ENCODE results near the gene LSM7. TPM values are rescaled to one million over a fixed set of nuclear protein-coding genes. Genes with fewer than 3 reads are reported as not detected.

LSM7 gene
- 135 to 163 TPM (median 151 TPM) in 5 replicates for total RNA-seq (2022; extraction: Qiagen RNA extraction)

DNA sequence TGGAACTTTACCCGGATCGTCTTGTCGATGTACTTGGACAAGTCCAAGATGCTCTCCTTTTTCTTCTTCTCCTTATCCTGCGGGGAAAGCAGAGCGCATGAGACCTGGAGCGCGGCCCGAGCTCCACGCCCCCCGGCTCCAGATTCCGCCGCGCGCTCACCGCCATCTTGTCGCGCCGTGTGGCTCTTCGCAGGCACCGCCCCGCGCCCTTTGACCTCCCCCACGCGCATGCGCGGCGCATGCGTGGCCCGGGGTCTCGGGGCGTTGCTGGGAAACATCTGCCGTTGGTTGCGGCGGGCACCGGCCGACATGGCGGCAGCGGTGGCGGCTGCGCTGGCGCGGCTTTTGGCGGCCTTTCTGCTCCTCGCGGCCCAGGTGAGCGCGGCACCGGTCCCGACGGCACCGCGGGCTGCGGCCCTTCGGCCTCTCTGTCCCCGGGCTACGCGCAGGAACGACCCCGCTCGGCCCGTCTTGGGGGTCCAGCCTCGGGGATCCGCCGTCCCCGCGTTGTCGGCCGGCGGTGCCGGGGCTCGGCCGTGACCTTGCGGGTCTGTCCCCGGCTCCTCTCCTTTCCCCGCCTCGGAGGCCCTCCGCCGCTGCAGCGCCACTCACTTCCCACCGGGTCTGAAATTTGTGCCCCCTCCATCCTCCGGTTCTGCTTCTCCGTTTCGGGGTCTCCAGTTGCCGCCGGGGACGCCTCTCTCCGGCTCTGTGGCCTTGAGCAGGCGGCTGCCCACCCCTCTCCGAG lies at the start of gene LSM7, which contains the start of gene SPPL2B:
LSM7 (minus strand) TSS at position 186 of the 748 bp plus-strand sequence; CDS start at position 166, 20 bp downstream.
SPPL2B (plus strand) TSS at position 284 of the 748 bp plus-strand sequence; CDS start at position 310, 26 bp downstream.

DNA sequence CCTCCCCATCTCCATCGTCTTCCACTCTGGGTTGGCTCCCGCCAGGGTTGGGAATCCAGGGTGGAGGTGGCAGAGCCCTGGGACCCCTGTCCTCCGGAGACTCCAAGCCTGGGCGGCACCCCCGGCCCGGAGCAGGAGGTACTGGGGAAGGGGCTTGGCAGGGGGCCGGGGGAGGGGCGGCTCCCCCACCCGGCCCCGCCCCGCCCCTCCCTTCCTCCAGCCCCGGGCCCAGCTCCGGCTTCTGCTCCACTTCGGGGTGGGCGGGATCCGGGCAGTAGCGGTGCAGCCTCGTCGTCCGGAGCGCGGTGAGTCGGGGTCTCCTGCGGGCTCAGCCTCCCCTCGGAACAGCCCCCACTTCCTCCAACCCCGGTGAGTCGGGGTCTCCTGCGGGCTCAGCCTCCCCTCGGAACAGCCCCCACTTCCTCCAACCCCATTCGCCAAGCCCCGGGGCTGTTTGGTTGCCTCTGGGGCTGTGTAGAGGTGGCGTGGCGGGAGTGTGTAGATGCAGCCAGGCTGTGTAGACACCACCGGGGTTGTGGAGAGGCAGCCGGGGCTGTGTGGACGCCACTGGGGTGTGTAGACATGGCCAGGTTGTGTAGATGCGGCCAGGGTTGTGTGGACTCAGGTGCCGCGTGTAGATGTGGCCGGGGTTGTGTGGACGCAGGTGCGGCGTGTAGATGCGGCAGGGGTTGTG lies 31.8 kb upstream of the LSM7 start, which contains the start of gene TMPRSS9:
TMPRSS9 (plus strand) TSS at position 274 of the 694 bp plus-strand sequence. CDS start 29,521 bp downstream, outside the sequence.

DNA sequence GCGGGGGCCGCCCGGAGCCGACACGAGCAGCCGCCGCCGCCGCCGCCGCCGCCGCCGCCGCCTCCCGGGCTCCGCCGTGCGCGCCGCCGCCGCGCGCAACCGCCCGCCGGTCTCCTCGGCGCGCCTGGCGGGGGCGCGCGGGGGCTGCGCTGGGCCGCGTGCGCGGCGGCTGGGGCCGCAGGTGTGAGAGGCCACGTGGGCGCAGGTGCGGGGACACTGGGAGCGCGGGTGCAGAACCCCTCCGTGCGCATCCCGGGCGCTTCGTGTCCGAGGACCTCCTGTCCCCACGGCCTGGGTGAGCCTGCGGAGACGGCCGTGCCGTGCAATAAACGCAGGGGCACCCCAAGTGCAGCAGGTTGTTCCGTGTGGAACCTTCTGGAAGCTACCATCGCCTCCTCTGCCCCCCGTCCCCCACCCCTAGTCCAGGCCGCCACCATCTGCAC lies 20.3 kb downstream of the LSM7 start, which contains the start of gene LINGO3:
LINGO3 (minus strand) TSS at position 41 of the 443 bp plus-strand sequence. CDS start 16,378 bp downstream, outside the sequence.

DNA sequence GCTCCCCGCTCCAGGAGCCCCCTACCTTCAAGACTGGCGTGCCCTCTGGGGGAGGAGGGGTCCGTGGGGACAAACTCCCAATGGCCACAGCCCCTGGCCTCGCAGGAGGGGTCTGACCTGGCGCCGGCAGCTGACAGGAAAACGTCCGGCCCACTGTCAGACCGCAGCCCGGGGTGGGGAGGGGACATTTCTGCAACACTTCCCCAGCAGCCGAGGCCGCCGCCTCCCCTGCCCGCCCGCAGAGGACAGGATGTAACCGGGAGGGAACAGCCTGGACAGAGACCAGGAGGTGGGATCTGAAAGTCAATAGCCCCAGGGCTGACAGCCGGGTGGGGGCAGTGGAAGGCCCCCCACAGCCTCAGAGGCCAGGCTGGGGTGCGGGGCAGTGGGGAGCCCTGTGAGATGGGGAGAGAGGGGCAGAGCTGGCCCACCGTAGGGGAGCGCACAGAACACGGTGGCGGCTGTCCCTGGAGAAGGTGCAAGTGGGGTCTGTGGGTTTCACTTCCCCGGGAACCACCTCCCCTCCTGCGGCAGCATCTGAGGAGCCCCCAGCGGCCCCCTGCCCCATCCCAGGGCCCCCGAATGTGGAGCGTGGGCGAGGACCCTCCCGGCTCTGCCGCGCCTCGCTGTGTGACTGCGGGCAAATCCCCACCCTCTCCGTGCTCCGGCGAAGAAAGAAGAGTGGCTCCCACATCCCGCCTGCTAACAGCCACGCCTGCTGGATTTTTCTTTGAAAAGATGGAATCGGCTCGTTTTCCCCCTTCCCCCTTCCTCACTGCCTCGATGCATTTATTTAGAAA lies 46.1 kb downstream of the LSM7 start, which contains the start of gene PEAK3:
PEAK3 (minus strand) TSS at position 114 of the 800 bp plus-strand sequence. CDS start 1,244 bp downstream, outside the sequence.

Other genes starting within 250 kb of the LSM7 start
- gene MOB3A, start 232.3 kb downstream of the LSM7 start, total RNA-seq (2022; extraction: Qiagen RNA extraction), result 12.3 to 13.7 TPM (median 13.2 TPM) in 5 replicates
- gene IZUMO4, start 231.7 kb downstream of the LSM7 start, total RNA-seq (2022; extraction: Qiagen RNA extraction), result 0.32 to 1.0 TPM (median 0.87 TPM) in 5 replicates
- 63.7 to 80.4 TPM (median 76.8 TPM) in 5 replicates for gene AP3D1, start 177.0 kb downstream of the LSM7 start, total RNA-seq (2022; extraction: Qiagen RNA extraction)
- gene DOT1L, start 164.7 kb downstream of the LSM7 start, total RNA-seq (2022; extraction: Qiagen RNA extraction), result 10.7 to 18.7 TPM (median 18.0 TPM) in 5 replicates
- 39.1 to 60.0 TPM (median 59.1 TPM) in 5 replicates for gene PLEKHJ1, start 92.3 kb downstream of the LSM7 start, total RNA-seq (2022; extraction: Qiagen RNA extraction)
- 63.8 to 74.1 TPM (median 69.0 TPM) in 5 replicates for gene SF3A2, start 91.8 kb downstream of the LSM7 start, total RNA-seq (2022; extraction: Qiagen RNA extraction)
- 7.6 to 24.5 TPM (median 15.3 TPM) in 5 replicates for gene AMH, start 79.3 kb downstream of the LSM7 start, total RNA-seq (2022; extraction: Qiagen RNA extraction)
- 0.42 to 0.86 TPM (median 0.76 TPM) in 5 replicates for gene JSRP1, start 72.2 kb downstream of the LSM7 start, total RNA-seq (2022; extraction: Qiagen RNA extraction)
- gene PEAK3, start 46.4 kb downstream of the LSM7 start, total RNA-seq (2022; extraction: Qiagen RNA extraction), result 0.08 to 0.15 TPM (median 0.11 TPM) in 3 of 5 replicates, not detected in the others
- gene LINGO3, start 20.4 kb downstream of the LSM7 start, total RNA-seq (2022; extraction: Qiagen RNA extraction), result 0.07 TPM in 1 of 5 replicates, not detected in the others
- gene SPPL2B, start 98 bp upstream of the LSM7 start, total RNA-seq (2022; extraction: Qiagen RNA extraction), result 11.9 to 24.2 TPM (median 20.8 TPM) in 5 replicates
- gene TMPRSS9, start 31.7 kb upstream of the LSM7 start, total RNA-seq (2022; extraction: Qiagen RNA extraction), result 0.04 to 0.08 TPM (median 0.05 TPM) in 3 of 5 replicates, not detected in the others
- 61.4 to 135 TPM (median 123 TPM) in 5 replicates for gene TIMM13, start 99.0 kb upstream of the LSM7 start, total RNA-seq (2022; extraction: Qiagen RNA extraction)
- gene LMNB2, start 128.4 kb upstream of the LSM7 start, total RNA-seq (2022; extraction: Qiagen RNA extraction), result 58.2 to 83.9 TPM (median 78.5 TPM) in 5 replicates
- 96.2 to 118 TPM (median 108 TPM) in 5 replicates for gene GADD45B, start 147.5 kb upstream of the LSM7 start, total RNA-seq (2022; extraction: Qiagen RNA extraction)